ENCODE measurements around the gene KCNJ4.
"Not testable (repeated sequence)": the region's sequence is repeated elsewhere in the genome, so short reads cannot be mapped to it uniquely, and the experiment has no call there.

KCNJ4 gene

GRCh38 chr22:38398609-38399461 lies 56.2 kb downstream of the KCNJ4 start:
- H3K27me3 ChIP-seq (ENCODE audit: control insufficient read depth, insufficient read depth, low read length) = no peaks in the 10 kb centered on the region
- H3K36me3 ChIP-seq (ENCODE audit: control insufficient read depth, insufficient read depth, low read length) = no peaks in the 10 kb centered on the region
- TF ChIP-seq CTCF (IDR thresholded peaks at IDR 0.05) = no peak
- peak overlapping the region; percentile 60 for H3K27ac ChIP-seq
- no peaks in the 10 kb centered on the region for H3K4me1 ChIP-seq
- H3K9me3 ChIP-seq (ENCODE audit: control insufficient read depth, low read length) = no peaks in the 10 kb centered on the region
- H3K4me3 ChIP-seq (ENCODE audit: low read depth, low read length) = peak overlapping the region; percentile 77
- no peaks in the 10 kb centered on the region for H3K79me2 ChIP-seq
- H3K4me2 ChIP-seq (ENCODE audit: low read length) = peak overlapping the region; percentile 84
- no peak overlapping the region for H3K9ac ChIP-seq
- peak overlapping the region; percentile 85 for H2AFZ ChIP-seq

GRCh38 chr22:38398181-38398608 lies 56.8 kb downstream of the KCNJ4 start:
- H3K4me1 ChIP-seq; H3K9ac ChIP-seq; H3K27me3 ChIP-seq (ENCODE audit: control insufficient read depth, insufficient read depth, low read length); H3K36me3 ChIP-seq (ENCODE audit: control insufficient read depth, insufficient read depth, low read length); H3K79me2 ChIP-seq; H3K9me3 ChIP-seq (ENCODE audit: control insufficient read depth, low read length): not testable (repeated sequence)
- Histone ChIP-seq H2AFZ (peak overlapping the region; percentile 85), H3K27ac (peak overlapping the region; percentile 60), H3K4me3 (ENCODE audit: low read depth, low read length) (peak overlapping the region; percentile 70), H3K4me2 (ENCODE audit: low read length) (peak overlapping the region; percentile 53)

DNA sequence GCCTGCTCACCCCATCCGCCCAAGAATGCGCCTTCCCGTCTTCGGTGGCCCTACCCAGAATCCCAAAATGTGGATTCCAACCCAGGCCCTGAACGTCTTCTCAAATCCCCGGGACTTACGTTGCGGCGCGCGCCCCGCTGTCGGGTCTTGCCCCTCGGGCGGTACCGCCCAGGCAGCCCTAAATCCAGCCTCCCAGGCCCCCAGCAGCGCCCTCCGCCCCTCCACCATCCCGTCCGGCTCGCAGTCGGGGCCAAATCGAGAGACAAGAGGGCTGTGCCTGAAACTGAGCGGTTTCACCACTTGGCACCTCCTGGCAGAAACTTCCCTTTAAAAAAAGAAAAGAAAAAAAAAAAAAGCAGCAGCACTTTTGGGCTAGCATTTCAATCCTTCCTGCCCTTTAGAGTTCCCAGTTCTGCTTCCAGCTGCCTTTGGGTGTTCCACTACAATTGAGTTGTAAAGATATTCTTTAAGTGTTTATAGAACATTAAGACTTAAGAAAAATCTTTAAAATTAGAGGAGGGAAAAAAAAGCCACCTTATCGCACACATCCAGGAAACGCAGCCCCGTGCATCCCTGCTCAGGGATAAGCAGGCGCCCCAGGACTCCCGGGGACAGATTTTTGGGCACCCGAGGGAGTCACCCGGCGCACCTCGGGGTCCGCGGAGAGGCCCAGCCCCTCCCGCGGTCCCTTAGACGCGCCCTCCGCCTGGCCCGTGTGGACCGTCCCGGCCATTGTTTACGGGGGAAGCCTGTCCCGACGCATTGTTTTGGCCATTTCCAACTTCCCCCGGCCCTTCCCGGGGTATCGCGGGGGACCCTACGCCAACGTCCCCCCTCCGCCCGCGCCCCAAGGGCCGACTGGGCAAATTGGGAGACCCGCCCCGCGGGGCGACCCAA lies 57.6 kb downstream of the KCNJ4 start:
- no peaks in the 10 kb centered on the region for H3K79me2 ChIP-seq
- no peaks in the 10 kb centered on the region for H3K9me3 ChIP-seq (ENCODE audit: control insufficient read depth, low read length)
- peak overlapping the region; percentile 70 for H3K4me3 ChIP-seq (ENCODE audit: low read depth, low read length)
- no peaks in the 10 kb centered on the region for H3K27me3 ChIP-seq (ENCODE audit: control insufficient read depth, insufficient read depth, low read length)
- H3K4me1 ChIP-seq = no peaks in the 10 kb centered on the region
- peak overlapping the region; percentile 44 for H3K27ac ChIP-seq
- H3K4me2 ChIP-seq (ENCODE audit: low read length) = peak overlapping the region; percentile 53
- H3K9ac ChIP-seq = no peak overlapping the region
- H3K36me3 ChIP-seq (ENCODE audit: control insufficient read depth, insufficient read depth, low read length) = no peaks in the 10 kb centered on the region
- peak overlapping the region; percentile 58 for H2AFZ ChIP-seq
- no peak for TF ChIP-seq CTCF (IDR thresholded peaks at IDR 0.05)

- not testable (repeated sequence) for H3K4me2 ChIP-seq (ENCODE audit: low read length); H3K4me1 ChIP-seq; H3K9ac ChIP-seq; H2AFZ ChIP-seq; H3K27me3 ChIP-seq (ENCODE audit: control insufficient read depth, insufficient read depth, low read length); H3K36me3 ChIP-seq (ENCODE audit: control insufficient read depth, insufficient read depth, low read length); H3K79me2 ChIP-seq; H3K4me3 ChIP-seq (ENCODE audit: low read depth, low read length); H3K9me3 ChIP-seq (ENCODE audit: control insufficient read depth, low read length)
- H3K27ac ChIP-seq = peak overlapping the region; percentile 11
These were observed 58.4 kb downstream of the KCNJ4 start for GRCh38 chr22:38396440-38397069.

DNA sequence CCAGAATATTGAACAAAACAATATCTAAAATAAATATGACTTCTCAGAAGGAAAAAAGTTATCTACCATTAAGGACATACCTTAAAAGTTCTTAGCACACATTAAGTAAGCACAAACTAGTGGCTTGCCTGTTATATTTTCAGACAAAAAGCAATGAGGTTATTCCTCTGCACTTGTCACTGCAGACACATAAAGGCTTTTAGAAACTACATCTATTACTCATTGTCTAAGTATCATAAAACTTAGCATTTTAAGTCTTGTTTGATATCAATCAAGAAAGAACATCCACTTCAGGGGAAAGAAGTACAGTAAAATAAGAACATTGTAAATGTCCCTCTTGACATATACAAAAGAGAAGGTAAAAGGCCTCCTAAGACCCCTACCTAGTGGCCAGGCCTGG lies 59.1 kb downstream of the KCNJ4 start:
- H3K4me1 ChIP-seq; H3K9ac ChIP-seq; H3K4me3 ChIP-seq (ENCODE audit: low read depth, low read length); H3K4me2 ChIP-seq (ENCODE audit: low read length); H3K36me3 ChIP-seq (ENCODE audit: control insufficient read depth, insufficient read depth, low read length); H2AFZ ChIP-seq; H3K27me3 ChIP-seq (ENCODE audit: control insufficient read depth, insufficient read depth, low read length); H3K79me2 ChIP-seq; H3K9me3 ChIP-seq (ENCODE audit: control insufficient read depth, low read length): not testable (repeated sequence)
- H3K27ac ChIP-seq = peak overlapping the region; percentile 11

DNA sequence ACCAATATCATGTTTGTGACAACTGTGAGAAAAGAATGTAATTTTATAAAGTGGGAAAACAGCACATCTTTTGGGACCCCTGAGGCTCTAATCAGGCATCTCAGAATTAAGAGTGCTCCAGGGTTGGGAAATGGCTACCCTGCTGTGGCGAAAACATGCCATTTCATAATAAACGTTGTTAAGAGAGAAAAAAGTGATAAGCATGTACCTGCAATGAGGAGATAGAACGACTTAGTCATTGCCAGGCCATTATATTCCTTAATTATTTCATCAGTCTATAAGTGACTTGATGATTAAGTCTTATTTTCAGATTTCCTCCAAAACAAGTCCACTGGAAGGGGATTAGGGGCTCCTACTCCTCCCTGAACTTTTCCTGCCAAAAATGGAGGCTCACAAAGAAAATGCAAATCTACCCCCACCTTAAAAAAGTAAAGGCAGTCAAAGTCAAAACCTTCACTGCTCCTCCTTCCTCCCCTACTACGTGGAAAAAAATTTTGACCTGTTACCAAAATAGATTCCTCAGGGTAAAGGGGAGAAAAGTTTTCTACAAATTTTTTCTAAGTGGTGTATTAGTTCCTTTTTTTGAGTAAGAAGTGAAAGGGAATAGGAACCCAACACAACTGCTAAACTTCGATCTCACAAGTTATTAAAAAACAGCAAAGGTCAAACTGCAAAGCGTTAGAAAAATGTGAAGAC lies 59.9 kb downstream of the KCNJ4 start:
- not testable (repeated sequence) for H3K4me3 ChIP-seq (ENCODE audit: low read depth, low read length); H3K9me3 ChIP-seq (ENCODE audit: control insufficient read depth, low read length); H2AFZ ChIP-seq; H3K79me2 ChIP-seq; H3K9ac ChIP-seq; H3K4me1 ChIP-seq; H3K36me3 ChIP-seq (ENCODE audit: control insufficient read depth, insufficient read depth, low read length); H3K4me2 ChIP-seq (ENCODE audit: low read length); H3K27ac ChIP-seq; H3K27me3 ChIP-seq (ENCODE audit: control insufficient read depth, insufficient read depth, low read length)

GRCh38 chr22:38389428-38389818 lies 65.6 kb downstream of the KCNJ4 start:
- H3K79me2 ChIP-seq; H3K4me3 ChIP-seq (ENCODE audit: low read depth, low read length); H3K27me3 ChIP-seq (ENCODE audit: control insufficient read depth, insufficient read depth, low read length); H3K36me3 ChIP-seq (ENCODE audit: control insufficient read depth, insufficient read depth, low read length); H3K4me2 ChIP-seq (ENCODE audit: low read length); H2AFZ ChIP-seq; H3K4me1 ChIP-seq; H3K9me3 ChIP-seq (ENCODE audit: control insufficient read depth, low read length); H3K9ac ChIP-seq; H3K27ac ChIP-seq: not testable (repeated sequence)

GRCh38 chr22:38388506-38389427 lies 66.2 kb downstream of the KCNJ4 start:
- H2AFZ ChIP-seq; H3K4me1 ChIP-seq; H3K36me3 ChIP-seq (ENCODE audit: control insufficient read depth, insufficient read depth, low read length); H3K4me3 ChIP-seq (ENCODE audit: low read depth, low read length); H3K27me3 ChIP-seq (ENCODE audit: control insufficient read depth, insufficient read depth, low read length); H3K27ac ChIP-seq; H3K4me2 ChIP-seq (ENCODE audit: low read length); H3K79me2 ChIP-seq; H3K9ac ChIP-seq; H3K9me3 ChIP-seq (ENCODE audit: control insufficient read depth, low read length): not testable (repeated sequence)
